ENCODE results near the gene TUBB6.

DNA sequence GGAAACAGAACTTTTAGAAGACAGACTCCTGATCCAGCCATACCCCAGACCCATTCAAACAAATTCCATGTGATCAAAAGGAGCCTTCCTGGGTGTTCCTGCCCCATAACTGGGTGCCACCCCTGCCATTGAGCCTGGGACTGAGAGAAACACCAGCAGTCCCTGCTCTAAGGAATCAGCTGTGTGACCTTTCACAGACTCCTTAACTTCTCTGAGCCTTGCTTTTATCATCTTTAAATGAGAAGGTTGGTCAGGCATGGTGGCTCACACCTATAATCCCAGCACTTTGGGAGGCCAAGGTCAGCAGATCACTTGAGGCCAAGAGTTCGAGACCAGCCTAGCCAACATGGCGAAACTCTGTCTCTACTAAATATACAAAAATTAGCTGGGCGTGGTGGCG lies 33.2 kb upstream of the TUBB6 start:
- TF ChIP-seq, protein P1, sequence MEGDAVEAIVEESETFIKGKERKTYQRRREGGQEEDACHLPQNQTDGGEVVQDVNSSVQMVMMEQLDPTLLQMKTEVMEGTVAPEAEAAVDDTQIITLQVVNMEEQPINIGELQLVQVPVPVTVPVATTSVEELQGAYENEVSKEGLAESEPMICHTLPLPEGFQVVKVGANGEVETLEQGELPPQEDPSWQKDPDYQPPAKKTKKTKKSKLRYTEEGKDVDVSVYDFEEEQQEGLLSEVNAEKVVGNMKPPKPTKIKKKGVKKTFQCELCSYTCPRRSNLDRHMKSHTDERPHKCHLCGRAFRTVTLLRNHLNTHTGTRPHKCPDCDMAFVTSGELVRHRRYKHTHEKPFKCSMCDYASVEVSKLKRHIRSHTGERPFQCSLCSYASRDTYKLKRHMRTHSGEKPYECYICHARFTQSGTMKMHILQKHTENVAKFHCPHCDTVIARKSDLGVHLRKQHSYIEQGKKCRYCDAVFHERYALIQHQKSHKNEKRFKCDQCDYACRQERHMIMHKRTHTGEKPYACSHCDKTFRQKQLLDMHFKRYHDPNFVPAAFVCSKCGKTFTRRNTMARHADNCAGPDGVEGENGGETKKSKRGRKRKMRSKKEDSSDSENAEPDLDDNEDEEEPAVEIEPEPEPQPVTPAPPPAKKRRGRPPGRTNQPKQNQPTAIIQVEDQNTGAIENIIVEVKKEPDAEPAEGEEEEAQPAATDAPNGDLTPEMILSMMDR (IDR thresholded peaks at IDR 0.05) = no peak
- no peak for TF ChIP-seq POLR2A (IDR thresholded peaks at IDR 0.05)
